EL (cell line): Measurements from ENCODE around the gene PDE4DIP.
A peak's percentile ranks its signal among the peaks of the same experiment; 100 is the strongest.
"Not testable (repeated sequence)": the region's sequence is repeated elsewhere in the genome, so short reads cannot be mapped to it uniquely, and the experiment has no call there.

ENCODE experiments used
- DNase-seq: peaks from one replicate; pipeline ENCODE4 v3.0.0-alpha.2; 2016

Gene PDE4DIP

GRCh38 chr1:148921047-148921446, 76.8 kb downstream of the PDE4DIP start:
- not testable (repeated sequence) for DNase-seq

GRCh38 chr1:148923798-148924197, 79.6 kb downstream of the PDE4DIP start:
- DNase-seq, result not testable (repeated sequence)

DNA sequence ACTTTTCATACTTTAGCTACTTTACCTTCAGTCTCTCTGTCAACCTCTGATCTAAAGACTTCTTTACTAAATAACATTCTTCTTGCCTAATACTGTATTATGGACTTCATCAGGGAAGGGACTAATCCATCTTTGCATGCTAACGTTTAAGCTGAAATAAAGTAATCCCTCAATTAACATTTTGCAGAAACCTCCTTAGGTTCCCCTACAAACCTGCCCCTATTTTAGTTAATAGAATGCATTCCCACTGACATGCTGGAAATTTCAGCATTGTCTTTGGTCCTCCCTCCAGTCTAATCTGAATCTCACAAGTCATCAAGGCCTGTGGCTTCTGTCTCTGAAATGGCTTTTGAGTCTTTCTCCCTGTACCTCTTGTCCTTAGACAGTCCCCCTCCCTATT, 83.4 kb downstream of the PDE4DIP start:
- DNase-seq, result not testable (repeated sequence)

DNA sequence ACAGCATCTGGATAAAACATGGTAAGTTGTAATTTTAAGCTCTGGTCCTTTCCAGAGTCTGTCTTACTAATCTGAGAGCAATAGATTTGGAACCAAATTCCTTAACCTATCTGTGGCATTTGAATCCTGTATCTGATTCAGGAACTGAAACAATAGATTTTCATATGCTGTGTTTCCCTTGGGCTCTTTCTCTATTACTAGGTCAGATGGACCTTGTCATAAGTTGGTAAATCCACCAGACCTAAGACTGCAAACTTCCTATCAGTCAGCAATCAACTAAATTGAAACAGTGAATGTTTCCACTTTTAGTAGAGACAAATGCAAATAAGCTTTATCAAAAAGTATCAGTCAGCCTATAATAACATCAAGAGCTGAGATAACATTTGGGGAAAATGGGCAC, 85.0 kb downstream of the PDE4DIP start:
- not testable (repeated sequence) for DNase-seq

- not testable (repeated sequence) for DNase-seq
These were observed 91.3 kb downstream of the PDE4DIP start for GRCh38 chr1:148935381-148936002.

- DNase-seq, result not testable (repeated sequence)
These were observed 98.7 kb downstream of the PDE4DIP start for GRCh38 chr1:148942906-148943305.

- DNase-seq, result not testable (repeated sequence)
These were observed 100.9 kb downstream of the PDE4DIP start for GRCh38 chr1:148945130-148945529.

DNA sequence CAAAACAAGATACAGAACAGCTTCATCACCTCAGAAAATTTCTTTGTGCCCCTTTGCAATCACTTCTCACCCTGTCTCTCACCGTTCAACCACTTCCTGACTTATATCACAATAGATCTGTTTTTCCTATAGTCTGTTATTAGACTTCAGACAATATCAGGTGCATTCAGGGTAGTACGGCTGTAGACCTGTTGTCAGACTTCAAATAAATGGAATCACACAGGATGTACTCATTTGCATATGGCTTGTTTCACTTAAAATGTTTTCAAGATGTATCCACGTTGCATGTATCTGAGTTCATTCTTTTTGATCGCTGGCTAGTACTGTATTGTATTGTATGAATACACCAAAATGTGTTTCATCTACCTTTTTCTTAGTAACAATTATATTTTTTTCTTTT, 104.5 kb downstream of the PDE4DIP start:
- not testable (repeated sequence) for DNase-seq

DNA sequence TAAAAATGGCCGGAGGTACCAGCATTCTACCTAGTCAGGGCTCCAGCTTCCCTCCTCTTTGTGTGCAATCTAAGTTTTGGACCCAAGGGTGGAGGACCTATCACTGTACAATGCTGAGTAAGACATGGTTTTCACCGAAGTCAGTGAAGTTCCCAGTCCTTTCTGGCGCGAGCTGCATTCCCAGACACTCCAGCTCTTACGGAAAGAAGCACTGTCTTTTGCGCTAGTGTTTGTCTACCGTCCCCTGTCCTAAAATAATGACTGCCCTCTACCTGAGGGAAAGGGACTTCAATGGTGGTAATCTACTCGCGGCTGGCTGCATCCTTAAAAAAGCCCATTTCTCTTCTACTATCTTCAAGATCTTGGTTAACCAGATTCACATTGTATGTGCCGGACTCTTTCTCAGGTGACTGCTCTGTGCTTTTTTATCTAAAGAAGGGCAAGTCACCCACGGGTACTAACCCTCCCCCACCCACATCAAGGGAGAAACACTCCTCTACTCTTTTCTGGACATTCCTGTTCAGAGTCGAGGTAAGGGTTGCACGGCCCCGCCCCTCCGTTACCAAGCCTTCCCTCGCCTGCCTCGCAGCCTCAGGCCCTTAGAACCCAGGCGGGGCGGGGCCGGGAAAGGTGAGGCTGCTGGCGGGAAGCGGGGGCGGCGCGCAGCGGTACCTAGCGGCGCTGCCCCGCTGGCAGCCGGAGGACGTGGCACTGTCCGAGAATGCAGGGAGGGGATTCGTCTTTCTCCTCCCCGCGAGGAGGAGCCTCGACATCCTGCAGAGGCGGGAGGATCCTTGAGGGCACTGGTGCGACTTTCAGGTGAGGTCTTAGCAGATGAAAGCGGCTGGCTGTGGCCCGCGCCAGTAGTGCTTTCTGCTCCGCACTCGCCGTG, 107.4 kb downstream of the PDE4DIP start:
- peak; percentile 84 for DNase-seq

DNA sequence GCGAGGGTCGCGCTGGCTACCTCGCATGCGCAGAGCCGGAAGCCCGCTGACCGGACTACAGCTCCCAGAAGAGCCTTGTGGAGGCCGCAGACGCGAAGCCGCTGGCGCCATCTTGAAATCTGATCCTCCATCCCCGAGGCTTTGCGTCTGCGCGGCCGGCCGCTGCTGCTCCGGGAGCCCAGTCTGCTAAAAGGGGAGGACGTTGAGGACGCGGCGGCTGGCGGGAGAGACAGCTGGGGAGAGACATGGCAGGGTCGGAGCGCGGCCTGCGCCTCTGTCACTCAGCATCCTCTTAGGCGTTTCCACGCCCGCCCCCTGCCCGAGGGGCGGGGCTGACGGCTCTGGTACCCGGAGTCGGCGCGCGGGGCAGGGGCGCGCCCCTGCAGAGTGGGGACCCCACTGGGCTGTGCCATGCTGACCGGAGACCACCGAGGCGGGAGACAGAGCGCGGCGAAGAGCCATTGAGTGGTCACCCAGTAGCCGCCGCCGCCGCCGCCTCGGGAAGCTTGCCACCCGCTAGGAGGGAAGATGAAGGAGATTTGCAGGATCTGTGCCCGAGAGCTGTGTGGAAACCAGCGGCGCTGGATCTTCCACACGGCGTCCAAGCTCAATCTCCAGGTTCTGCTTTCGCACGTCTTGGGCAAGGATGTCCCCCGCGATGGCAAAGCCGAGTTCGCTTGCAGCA, 108.2 kb downstream of the PDE4DIP start:
- not testable (repeated sequence) for DNase-seq

DNA sequence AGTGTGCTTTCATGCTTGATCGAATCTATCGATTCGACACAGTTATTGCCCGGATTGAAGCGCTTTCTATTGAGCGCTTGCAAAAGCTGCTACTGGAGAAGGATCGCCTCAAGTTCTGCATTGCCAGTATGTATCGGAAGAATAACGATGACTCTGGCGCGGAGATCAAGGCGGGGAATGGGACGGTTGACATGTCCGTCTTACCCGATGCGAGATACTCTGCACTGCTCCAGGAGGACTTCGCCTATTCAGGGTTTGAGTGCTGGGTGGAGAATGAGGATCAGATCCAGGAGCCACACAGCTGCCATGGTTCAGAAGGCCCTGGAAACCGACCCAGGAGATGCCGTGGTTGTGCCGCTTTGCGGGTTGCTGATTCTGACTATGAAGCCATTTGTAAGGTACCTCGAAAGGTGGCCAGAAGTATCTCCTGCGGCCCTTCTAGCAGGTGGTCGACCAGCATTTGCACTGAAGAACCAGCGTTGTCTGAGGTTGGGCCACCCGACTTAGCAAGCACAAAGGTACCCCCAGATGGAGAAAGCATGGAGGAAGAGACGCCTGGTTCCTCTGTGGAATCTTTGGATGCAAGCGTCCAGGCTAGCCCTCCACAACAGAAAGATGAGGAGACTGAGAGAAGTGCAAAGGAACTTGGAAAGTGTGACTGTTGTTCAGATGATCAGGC, 108.8 kb downstream of the PDE4DIP start:
- DNase-seq, result peak; percentile 49

- not testable (repeated sequence) for DNase-seq
These were observed 109.5 kb downstream of the PDE4DIP start for GRCh38 chr1:148953730-148954129.

DNA sequence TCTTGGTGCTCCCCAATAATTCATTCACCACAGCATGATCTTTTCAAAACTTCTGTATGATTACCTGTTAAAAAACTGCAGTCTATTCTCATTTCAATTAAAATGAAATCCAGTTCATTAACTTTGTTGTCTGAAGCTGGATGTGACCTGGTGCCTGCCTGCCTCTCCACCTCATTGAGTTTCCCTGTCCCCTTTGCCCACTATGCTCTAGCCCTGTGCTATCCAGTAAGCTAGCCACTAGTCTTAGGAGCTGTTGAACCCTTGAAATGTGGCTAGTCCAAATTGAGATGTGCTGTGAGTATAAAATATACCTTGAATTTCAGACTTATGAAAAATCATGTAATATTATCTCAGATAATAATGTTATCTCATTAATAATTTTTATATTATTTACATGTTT, 114.1 kb downstream of the PDE4DIP start:
- not testable (repeated sequence) for DNase-seq

GRCh38 chr1:148960212-148961000, 116.2 kb downstream of the PDE4DIP start:
- not testable (repeated sequence) for DNase-seq

- DNase-seq, result not testable (repeated sequence)
These were observed 118.1 kb downstream of the PDE4DIP start for GRCh38 chr1:148962127-148962857.

GRCh38 chr1:148966084-148966483, 121.9 kb downstream of the PDE4DIP start:
- DNase-seq, result not testable (repeated sequence)

GRCh38 chr1:148967580-148967979, 123.4 kb downstream of the PDE4DIP start:
- DNase-seq, result not testable (repeated sequence)

DNA sequence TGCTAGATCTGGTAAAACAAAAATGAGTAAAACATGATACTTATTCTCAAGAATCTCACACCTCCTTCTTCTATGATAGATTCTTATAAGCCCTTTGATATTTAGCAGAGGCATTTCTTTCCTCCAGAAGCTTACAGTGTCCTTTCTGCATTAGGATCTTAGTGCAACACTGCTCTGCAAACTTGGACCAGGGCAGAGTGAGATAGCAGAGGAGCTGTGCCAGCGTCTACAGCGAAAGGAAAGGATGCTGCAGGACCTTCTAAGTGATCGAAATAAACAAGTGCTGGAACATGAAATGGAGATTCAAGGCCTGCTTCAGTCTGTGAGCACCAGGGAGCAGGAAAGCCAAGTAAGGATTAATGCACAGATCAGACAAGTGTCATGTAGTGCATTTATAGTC, 124.5 kb downstream of the PDE4DIP start:
- not testable (repeated sequence) for DNase-seq

- not testable (repeated sequence) for DNase-seq
These were observed 124.9 kb downstream of the PDE4DIP start for GRCh38 chr1:148969126-148969525.

- peak; percentile 73 for DNase-seq
These were observed 131.2 kb downstream of the PDE4DIP start for GRCh38 chr1:148975453-148975852.

GRCh38 chr1:148975866-148976537, 131.8 kb downstream of the PDE4DIP start:
- peak; percentile 46 for DNase-seq
